HTR-8/SVneo (cell line): ENCODE measurements around the gene SPATA31E1.
"Not testable (repeated sequence)": the region's sequence is repeated elsewhere in the genome, so short reads cannot be mapped to it uniquely, and the experiment has no call there.

ENCODE experiments used
- DNase-seq: peaks from one replicate; pipeline ENCODE4 v3.0.0; 2011; ENCODE audit warnings: low spot score, mixed read lengths; ENCODE audit not compliant: insufficient read length
- FAIRE-seq: peaks from 2 replicates; lab custom pipeline; 2011; peaks lifted over from hg19 to GRCh38; lab: Jason Lieb, UNC

The SPATA31E1 gene

GRCh38 chr9:87919013-87919412 lies 36.3 kb downstream of the SPATA31E1 start:
- DNase-seq, FAIRE-seq: not testable (repeated sequence)

- not testable (repeated sequence) for FAIRE-seq, DNase-seq
Observed at GRCh38 chr9:87921561-87921960, 38.9 kb downstream of the SPATA31E1 start.

- FAIRE-seq, DNase-seq: not testable (repeated sequence)
Observed at GRCh38 chr9:87923012-87923411, 40.3 kb downstream of the SPATA31E1 start.

- not testable (repeated sequence) for FAIRE-seq, DNase-seq
Observed at GRCh38 chr9:87924851-87925250, 42.2 kb downstream of the SPATA31E1 start.

GRCh38 chr9:87929152-87929551 lies 46.5 kb downstream of the SPATA31E1 start:
- FAIRE-seq, DNase-seq: not testable (repeated sequence)

GRCh38 chr9:87934444-87934843 lies 51.8 kb downstream of the SPATA31E1 start:
- FAIRE-seq, DNase-seq: not testable (repeated sequence)

- DNase-seq, FAIRE-seq: not testable (repeated sequence)
Observed at GRCh38 chr9:87937352-87937751, 54.7 kb downstream of the SPATA31E1 start.

- not testable (repeated sequence) for DNase-seq, FAIRE-seq
Observed at GRCh38 chr9:87937918-87938317, 55.2 kb downstream of the SPATA31E1 start.

- DNase-seq, FAIRE-seq: not testable (repeated sequence)
Observed at GRCh38 chr9:87938336-87938735, 55.7 kb downstream of the SPATA31E1 start.
